Brain pericyte (primary cell): ENCODE measurements around the gene ARHGAP12.
"Not testable (repeated sequence)": the region's sequence is repeated elsewhere in the genome, so short reads cannot be mapped to it uniquely, and the experiment has no call there.

Experiments used
- DNase-seq: peaks from one replicate; pipeline ENCODE4 v3.0.0-alpha.2; 2012; ENCODE audit warnings: low read depth, low spot score

ARHGAP12 gene, protein sequence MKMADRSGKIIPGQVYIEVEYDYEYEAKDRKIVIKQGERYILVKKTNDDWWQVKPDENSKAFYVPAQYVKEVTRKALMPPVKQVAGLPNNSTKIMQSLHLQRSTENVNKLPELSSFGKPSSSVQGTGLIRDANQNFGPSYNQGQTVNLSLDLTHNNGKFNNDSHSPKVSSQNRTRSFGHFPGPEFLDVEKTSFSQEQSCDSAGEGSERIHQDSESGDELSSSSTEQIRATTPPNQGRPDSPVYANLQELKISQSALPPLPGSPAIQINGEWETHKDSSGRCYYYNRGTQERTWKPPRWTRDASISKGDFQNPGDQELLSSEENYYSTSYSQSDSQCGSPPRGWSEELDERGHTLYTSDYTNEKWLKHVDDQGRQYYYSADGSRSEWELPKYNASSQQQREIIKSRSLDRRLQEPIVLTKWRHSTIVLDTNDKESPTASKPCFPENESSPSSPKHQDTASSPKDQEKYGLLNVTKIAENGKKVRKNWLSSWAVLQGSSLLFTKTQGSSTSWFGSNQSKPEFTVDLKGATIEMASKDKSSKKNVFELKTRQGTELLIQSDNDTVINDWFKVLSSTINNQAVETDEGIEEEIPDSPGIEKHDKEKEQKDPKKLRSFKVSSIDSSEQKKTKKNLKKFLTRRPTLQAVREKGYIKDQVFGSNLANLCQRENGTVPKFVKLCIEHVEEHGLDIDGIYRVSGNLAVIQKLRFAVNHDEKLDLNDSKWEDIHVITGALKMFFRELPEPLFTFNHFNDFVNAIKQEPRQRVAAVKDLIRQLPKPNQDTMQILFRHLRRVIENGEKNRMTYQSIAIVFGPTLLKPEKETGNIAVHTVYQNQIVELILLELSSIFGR

DNA sequence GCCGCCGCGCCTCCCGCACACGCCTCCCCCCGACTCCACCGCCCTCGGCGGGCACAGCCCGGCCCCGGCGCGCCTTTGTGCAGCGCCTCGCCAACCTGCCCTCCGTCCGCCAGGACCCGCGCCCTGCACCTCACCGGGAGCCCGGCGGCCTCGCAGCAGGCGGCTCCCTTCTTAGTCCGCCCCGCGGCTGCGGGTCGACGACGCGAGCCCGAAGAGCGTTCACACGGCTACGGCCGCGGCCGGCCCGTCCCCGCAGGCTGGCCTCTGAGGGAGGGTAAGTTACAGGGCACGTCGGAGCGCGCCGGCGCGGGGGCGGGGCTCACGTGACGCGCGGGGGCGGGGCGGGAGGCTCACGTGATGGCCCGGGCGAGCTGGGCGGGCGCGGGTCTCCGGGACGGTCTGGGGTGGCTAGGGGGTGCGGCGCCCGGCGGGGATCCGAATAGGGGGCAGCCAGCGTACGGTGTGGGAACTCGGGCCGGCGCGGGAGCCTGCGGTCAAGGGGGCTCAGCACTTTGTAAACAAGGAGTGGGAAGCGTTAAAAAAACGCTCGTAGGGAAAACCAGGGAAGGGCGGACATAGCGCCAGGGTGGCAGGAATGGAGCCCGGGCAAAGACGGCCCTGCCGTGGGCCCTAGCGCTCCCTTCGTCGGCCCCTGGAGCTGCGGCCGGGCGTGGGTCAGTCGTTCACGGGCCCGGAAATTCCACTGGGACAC, at the start of gene ARHGAP12:
TSS of gene ARHGAP12 (minus strand) at position 283 of the 712 bp plus-strand sequence. CDS start 19,976 bp downstream, outside the sequence.
- DNase-seq, result no peak

DNA sequence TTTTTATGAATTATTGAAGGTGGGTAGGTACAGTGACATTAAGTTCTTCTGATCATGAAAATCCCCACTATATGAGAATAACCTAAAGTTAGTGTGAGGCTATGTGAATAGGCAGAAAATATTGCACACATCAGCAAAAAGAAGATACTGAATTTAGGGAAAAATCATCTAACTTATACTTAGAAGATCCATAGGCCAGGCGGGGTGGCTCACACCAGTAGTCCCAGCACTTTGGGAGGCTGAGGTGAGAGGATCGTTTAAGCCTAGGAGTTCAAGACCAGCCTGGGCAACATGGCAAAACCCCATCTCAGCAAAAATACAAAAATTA, 49.5 kb upstream of the ARHGAP12 start:
- no peak for DNase-seq

DNA sequence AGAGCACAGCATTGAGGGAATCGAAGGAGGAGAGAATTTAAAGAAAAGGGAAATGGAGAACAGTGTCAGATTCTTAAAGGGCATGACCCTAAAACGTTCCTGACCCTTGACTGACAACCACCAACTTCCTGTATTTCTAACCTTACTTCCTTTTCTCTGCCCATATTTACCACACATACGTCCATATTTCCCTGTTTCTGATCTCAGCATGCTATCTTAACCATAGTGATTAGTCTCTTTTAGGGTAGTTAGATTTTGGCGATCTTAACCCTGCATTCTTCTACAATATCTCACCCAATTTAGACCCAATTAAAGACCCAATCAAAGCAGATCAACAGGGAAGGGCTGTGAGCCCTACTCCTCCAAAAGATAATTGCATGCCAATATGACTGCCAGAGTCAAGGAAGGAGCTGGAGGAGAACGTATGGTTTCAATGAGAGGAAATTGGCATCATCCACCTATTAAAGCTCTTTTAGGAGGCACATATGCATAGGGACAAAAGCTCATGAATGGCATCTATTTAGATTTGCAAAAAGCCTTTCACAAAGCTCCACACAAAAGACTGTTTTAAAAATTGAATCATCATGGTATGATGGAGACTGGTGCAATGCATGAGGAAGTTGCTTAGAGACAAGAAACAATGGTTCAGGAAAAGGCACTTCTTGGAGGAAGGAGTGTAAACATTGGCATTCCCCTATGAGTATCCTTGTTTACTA, 49.0 kb upstream of the ARHGAP12 start:
- DNase-seq, result no peak

DNA sequence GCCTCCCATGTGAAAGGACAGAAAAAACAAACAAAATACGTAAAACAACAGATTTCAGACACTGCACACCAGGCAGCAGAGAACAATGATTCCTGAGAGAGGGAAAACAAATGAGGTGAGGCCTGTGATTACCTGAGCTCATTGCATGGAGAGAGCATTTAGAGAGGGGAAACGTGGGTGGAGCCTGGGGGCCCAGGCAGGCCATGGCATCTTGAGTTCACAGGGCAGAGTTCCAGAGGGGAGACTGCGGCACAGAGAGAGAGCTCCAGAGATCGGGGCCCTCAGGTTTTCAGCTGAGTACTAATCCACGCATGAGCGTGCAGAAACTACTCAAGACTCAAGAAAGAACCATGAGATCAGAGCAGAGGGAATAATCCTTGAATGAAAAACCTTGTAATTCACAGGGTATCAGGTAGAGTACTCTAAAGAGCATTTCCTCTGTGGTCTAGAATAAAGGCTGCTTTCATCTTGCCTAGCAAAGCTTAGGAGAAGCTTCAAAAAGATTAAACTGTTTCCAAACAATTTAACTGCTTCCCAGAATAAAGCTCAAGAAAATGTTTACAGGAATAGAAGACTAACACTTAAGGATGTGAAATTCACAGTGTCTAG, 46.6 kb upstream of the ARHGAP12 start:
- DNase-seq, result no peak

DNA sequence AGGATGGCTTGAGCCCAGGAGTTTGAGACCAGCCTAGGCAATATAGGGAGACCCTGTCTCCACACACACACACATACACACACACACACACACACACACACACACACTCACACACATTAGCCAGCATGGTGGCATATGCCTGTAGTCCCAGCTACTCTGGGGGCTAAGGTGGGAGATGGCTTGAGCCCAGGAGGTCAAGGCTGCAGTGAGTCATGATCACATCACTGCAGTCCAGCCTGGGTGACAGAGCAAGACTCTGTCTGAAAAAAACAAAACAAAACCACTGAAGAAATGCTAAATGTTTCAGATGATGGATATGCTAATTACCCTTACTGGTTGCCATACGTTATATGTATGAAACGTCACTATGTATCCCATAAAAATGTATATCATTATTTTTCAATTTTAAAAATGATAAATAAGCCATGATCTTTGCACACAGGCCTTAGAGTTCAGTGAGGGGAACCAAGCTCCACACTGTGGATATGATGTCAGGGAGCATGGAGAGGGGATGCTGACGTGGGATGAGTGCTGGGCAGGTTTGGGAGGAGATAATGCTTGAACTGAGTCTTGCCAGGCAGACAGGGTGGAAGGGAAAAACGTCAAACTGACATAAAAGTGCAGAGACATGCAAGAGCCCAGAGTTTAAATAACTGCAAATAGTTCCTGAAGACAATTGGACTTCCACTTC, 45.9 kb upstream of the ARHGAP12 start:
- DNase-seq, result no peak

DNA sequence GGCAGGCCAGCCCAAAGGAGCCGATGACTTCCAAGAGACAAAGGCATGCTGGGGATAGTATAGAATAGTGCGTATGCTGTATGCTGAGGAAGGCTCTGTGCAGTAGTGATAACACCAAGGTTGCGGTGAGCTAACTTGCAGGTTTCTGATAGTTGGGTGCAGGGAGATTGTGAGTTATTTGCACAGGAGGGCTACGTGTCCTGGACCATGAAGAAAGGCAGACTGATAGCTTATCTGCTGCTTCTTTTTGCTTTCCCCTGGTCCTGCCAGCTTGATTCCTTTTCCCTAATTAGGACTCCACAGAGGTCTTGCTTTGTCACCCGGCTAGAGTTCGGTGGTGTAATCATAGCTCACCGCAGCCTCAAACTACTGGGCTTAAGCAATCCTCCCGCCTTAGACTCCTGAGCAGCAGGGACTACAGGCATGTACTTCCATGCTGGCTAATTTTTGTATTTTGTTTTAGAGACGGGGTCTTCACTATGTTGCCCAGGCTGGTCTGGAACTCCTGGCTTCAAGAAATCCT, 43.9 kb upstream of the ARHGAP12 start:
- no peak for DNase-seq

DNA sequence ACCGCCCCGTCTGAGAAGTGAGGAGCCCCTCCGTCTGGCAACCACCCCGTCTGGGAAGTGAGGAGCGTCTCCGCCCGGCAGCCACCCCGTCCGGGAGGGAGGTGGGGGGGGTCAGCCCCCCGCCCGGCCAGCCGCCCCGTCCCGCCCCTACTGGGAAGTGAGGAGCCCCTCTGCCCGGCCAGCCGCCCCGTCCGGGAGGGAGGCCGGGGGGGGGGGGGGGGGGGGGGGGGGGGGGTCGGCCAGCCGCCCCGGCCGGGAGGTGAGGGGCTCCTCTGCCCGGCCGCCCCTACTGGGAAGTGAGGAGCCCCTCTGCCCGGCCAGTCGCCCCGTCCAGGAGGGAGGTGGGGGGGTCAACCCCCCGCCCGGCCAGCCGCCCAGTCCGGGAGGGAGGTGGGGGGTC, 41.2 kb upstream of the ARHGAP12 start:
- not testable (repeated sequence) for DNase-seq

DNA sequence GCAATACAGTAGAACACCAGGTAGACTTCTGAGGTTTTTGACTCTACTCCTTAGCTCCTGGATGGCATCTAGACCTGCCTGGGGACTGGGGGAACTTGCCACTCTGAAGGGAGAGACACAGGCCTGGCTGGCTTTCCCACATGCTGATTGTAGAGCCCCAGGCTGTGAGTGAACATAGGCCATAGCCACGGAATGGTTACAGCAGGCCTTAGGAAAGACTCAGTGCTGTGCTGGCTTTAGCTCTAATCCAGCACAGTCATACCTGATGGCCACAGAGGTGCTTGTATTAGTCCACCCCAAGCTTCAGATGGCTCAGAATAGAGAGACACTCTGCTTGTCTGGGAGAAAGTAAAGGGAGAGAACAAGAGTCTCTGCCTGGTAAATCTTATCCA, 35.0 kb upstream of the ARHGAP12 start:
- no peak for DNase-seq

DNA sequence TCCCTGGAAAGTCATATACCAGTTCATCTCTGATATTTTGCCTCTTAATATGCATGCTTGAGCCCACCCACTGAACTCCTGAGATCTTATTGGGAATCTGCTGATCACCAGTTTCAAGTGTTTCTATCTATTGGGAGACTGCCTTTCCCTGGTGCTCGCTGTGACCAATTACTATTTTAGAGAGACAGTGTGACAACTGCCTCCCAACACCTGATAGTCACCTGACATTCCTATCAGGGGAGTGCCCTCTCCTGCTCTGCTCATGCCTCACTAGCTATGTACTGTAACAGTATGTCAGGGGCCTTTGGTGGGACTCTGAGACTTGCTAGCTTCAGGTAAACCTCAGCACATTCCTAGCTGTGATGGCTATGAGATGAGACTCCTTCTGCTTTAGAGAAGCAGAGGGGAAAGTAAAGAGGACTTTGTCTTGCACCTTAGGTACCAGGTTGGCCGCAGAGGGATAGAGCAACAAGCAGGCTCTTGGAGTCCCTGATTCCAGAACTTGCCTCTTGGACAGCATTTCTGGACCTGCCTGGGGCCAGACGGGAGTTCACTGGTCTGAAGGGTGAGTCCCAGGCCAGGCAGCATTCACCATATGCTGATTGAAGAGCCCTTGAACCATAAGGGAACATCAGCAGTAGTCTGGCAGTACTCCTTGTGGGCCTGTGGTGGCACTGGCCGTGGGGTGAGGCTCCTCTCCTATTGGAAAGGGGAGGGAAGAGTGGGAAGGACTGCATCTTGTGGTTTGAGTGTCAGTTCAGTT, 34.4 kb upstream of the ARHGAP12 start:
- DNase-seq, result no peak

DNA sequence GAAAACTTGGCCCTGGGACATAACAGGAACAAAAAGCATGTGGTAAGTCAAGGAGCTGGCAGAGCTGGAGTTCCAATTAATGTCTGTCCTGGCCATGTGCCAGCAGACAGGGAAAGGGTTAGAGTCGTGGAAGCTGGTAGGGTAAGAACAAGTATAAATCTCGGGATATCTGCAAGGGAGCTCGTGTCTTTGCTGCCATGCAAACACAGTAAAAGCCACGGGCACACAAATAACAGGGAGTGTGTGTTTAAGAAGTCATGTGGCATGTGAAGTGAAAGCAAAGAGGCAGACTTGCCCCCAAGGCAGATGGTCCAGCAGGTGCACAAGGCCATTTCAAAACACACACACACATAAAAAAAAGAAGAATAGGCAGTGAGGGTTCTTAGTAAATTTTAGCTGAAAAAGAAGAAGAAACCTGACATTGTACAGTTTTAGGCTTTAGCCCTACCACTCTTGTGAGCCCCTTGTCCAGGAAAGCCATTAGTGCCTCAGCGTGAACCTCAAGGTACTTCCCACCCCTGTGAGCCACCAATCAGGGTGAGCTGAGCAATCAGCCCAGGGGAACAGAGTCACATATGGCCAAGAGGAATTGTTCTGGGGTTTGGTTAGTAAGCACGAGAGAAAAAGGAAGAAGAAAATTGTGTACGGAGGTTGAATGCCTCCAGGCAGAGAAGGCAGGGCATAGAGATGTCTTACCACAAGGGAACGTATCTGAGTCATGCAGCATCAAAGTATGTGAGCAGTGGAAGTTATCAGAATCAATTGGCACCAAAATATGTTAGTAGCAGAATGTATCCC, 32.8 kb upstream of the ARHGAP12 start:
- DNase-seq, result no peak

DNA sequence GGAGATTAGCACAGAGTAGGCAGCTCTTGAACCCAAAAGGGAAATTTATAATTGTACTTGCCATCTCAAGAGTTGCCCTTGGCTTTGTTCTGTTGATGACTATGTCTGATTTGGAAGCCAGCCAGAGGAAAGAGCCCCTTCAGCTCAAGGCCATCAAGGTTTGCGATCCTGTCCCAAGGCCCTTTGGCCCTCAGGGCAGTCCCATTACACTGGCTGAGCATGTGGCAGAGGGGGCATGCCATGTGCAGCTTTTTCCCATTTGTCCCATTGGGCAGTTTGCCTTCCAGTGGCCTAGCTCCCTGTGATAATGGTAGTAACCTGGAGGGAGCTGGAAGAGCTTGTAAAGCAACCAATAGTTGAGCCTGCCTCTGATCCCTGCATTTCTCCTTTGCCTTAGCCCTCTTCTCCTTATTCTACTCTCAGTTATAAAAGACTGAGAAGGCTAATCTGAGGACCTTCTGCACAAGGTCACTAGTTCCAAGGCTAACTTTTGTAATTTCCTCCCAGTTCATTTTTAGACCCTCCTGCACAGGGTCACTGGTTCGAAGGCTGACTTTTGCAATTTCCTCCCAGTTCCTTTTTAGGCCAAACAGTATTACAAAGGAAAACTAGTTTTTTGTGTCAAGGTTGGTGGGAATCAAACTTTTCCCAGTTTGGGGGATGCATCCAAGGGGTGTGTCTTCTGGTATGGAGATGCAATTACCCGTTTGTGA, 31.0 kb upstream of the ARHGAP12 start:
- no peak for DNase-seq

DNA sequence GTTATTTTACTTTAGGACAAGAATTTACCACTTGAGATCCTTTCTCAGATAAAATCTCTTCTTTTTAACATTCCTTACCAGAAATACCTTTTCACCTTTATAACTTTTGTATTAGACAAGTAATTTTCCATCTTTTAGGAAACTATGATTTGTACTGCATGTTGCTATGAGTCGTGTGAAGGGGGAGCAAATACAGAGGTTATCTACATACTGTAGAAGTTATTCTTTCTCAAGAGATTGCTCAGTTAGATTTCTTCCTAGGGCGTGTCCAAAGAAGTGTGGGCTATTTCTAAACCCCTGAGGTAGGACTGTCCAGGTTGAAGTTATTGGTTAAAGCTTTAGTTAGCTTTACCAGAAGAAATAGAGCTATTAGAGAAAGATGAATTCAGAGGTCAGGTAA, 30.2 kb upstream of the ARHGAP12 start:
- DNase-seq, result no peak

DNA sequence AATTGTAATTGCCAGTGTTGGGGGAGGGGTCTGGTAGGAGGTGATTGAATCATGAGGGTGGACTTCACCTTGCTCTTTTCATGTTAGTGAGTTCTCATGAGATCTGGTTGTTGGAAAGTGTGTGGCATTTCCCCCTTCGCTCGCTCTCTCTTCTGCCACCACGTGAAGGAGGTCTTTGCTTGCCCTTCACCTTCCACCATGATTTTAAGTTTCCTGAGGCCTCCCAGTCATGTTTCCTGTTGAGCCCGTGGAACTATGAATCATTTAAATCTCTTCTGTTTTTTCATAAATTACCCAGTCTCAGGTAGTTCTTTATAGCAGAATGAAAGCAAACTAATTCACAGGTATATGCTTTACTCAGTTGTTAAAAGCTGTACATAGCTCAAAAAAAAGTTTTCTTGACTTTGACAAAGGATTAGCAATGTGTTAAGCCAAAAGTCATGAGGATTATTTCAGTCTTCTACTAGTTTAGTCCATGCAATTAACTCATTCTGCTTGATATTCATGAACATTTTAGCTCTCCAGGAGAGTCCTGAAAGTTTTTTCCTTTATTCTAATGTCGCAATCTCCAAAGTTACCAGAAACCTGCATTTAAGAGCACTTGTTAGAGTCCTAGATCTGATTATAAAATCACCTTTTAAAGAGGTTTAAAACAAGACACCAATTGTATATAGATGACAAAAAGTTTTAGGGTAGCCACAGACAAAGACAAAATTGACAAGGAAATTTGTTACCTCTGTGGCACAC, 27.7 kb upstream of the ARHGAP12 start:
- no peak for DNase-seq

DNA sequence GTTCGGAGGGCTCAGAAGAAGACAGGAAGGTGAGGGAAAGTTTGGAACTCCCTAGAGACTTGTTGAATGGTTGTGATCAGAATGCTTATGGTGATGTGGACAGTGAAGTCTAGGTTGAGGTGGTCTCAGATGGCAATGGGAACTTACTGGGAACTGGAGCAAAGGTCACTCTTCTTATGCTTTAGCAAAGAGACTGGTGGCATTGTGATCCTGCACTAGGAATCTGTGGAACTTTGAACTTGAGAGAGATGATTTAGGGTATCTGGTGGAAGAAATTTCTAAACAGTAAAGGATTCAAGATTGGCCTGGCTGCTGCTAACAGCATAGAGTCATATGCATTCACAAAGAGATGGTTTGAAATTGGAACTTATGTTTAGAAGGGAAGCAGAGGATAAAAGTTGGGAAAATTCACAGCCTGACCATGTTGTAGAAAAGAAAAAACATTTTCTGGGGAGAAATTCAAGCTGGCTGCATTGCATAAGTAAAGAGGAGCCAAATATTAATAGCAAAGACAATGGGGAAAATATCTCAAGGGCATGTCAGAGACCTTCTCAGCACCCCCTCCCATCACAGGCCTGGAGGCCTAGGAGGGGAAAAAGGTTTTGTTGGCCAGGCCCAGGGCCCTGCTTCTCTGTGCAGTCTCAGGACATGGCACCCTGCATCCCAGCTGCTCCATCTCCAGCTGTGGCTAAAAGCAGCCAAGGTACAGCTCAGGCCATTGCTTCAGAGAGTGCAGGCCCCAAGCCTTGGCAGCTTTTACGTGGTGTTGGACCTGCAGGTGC, 26.0 kb upstream of the ARHGAP12 start:
- DNase-seq, result no peak

DNA sequence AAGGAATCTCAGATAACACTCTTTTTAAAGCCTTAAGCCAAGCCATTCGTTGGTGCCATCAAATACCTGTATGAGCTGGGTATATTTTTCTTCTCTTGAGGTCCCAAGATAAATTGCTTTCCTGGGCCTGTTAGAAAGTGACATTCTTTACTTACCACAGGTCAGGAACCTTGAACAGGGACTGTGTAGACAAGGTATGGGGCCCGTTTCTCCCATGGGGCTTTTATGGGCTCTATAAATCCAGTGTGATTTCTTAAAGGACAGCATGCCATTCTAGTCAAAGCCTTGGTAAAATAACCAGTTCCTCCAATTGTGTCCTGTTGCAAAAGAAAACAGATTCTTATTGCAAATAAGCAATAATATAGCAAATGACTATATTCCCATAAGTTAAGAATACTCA, 24.8 kb upstream of the ARHGAP12 start:
- DNase-seq, result no peak

DNA sequence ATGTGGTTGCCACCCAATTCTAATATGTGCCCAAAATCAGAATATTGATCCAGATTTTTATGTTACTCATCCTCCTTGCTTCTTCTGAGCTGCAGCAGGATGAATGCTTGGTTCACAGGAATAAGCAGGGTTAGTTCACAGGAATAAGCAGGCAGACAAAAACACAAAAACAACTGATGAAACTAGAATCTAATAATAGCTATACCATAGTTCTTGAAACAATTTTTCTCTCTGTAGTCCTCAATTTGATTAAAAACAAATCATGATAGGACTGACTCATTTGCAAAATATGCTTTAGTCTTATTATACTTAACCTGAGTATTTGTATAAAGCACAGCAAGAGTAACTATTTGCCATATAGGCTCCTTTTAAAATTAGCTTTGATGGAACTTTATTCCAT, 24.4 kb upstream of the ARHGAP12 start:
- no peak for DNase-seq

DNA sequence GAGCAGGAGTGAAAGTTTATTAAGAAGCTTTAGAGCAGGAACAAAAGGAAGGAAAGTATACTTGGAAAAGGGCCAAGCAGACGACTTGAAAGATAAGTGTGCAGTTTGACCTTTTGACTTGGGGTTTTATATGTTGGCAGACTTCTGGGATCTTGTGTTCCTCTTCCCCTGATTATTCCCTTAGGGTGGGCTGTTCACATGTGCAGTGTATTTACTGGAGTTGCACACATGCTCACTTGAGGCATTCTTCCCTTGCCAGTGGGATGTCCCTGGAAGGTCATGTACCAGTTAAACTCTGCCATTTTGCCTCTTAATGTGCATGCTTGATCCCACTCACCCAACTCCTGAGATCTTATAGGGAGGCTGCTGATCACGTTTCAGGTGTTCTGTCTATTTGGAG, 23.4 kb upstream of the ARHGAP12 start:
- no peak for DNase-seq
